HG03558 (cell line): ENCODE results near the gene ALDH3B1.

Experiments
- ATAC-seq: cut with Tn5 transposase; IDR thresholded peaks from one replicate; pipeline ENCODE4 v1.9.1; 2021; ENCODE audit warnings: moderate number of reproducible peaks; ENCODE audit not compliant: unreplicated experiment; ENCODE audit errors: extremely low read depth

The ALDH3B1 gene

DNA sequence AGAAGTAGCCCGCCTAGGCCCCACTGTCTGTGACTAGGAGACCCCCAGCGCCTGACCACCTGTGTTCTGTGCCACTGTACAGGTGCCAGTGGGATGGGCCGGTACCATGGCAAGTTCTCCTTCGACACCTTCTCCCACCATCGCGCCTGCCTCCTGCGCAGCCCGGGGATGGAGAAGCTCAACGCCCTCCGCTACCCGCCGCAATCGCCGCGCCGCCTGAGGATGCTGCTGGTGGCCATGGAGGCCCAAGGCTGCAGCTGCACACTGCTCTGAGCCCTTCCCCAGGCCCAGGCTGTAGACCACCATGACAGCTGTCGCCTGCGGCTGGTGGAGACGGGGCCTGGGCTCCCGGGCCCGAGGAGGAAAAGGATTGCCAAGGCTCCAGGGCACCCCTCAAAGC lies 17.5 kb downstream of the ALDH3B1 start:
- no peak for ATAC-seq

GRCh38 chr11:68028802-68029545 lies 18.8 kb downstream of the ALDH3B1 start:
- ATAC-seq: no peak

DNA sequence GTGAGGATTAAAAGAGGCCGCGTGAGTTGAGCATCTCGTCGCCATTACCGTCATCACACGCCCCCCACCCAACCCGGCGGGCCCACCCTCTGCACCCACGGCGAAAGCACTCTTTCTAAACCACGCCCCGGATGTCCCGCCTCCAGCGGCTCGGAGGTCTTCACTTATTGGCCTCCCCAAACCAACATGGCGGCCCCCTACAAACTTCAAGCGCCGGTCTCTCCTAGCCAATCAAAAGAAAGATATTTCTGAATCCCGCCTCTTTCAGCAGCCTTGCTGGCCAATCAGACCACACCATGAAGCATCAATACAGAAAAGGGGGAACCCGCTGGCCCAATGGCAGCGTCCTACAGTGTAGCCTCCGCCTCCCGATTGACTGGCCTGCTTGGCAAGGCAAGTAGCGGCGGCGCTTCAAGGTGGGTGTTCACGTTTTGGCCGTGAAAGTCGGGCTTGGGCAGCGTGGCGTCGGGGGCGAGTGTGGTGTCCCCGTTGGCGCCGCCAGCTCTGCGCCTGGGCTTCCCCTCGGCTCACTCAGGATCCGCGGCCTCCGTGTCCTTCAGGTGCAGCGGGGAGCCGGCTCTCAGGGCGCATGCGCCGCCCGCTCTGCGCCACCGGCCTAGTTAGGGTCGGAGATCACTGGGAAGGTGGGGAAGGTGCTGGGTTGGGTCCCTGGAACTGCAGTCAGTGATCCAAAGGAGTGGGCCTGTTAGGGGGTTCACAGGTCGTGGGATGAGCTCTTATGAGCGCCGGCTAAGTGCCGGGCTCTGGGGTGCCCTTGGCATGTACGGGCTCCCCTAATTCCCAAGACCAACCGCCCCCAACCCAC lies 20.4 kb downstream of the ALDH3B1 start, which contains the start of gene NDUFS8:
NDUFS8 (plus strand) TSS at position 364 of the 826 bp plus-strand sequence. CDS start 1,471 bp downstream, outside the sequence.
- peak; percentile 69 for ATAC-seq

DNA sequence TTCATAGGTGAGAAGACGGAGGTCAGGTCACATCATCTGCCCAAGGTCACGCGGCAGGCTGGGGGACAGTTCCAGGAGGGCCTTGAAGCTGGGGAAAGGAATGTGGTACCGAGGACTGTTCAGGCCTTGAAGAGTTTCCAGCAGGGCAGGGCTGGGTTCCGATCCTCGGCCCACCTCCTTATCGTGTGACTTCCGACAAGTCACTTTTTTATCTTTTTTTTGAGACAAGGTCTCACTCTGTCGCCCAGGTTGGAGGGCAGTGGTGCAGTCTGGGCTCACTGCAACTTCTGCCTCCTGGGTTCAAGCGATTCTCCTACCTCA lies 21.0 kb downstream of the ALDH3B1 start:
- no peak for ATAC-seq

- ATAC-seq: no peak
Measured at GRCh38 chr11:68032003-68032402, 21.9 kb downstream of the ALDH3B1 start.

- no peak for ATAC-seq
Measured at GRCh38 chr11:68032997-68033707, 23.0 kb downstream of the ALDH3B1 start.

DNA sequence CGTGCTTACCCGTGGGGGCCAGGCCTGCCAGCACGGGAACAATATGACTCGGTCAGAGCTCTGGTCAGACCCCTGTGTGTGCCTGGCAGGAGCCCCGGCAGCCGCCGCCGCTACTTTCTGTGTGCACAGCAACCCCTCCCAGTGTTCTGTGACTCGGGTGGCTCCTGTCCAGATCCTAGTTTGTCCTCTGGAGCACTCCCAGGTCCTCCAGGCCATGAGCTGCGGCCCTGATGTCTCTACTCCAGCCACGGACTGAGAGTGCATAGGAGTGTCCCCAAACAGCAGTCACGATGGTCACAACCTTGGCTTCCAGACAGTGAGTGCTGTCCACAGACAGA lies 23.6 kb downstream of the ALDH3B1 start:
- ATAC-seq: no peak

DNA sequence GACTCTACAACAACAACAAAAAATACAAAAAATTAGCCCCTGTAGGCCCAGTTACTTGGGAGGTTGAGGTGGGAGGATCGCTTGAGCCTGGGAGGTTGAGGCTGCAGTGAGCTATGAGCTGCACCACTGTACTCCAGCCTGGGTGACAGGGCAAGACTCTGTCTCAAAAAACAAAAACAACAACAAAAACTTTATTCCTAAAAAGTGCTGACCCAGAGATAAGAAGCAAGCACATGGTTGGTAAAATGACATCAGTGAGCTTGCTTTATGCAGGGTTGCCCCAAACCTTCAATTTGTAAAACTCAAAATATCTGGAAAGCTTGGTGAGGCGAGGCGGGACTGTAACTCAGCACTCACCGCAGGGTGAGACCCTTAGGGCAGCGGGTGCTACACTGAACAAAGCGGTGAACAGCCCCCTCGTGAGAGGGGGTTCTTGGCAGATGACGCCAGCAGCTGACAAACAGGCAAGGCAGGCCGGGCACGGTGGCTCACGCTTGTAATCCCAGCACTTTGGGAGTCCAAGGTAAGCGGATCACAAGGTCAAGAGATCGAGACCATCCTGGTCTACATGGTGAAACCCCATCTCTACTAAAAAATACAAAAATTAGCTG lies 25.2 kb downstream of the ALDH3B1 start:
- ATAC-seq: no peak

GRCh38 chr11:68036141-68036716 lies 26.1 kb downstream of the ALDH3B1 start:
- no peak for ATAC-seq

- ATAC-seq: no peak
Measured at GRCh38 chr11:68036717-68037239, 26.7 kb downstream of the ALDH3B1 start.

DNA sequence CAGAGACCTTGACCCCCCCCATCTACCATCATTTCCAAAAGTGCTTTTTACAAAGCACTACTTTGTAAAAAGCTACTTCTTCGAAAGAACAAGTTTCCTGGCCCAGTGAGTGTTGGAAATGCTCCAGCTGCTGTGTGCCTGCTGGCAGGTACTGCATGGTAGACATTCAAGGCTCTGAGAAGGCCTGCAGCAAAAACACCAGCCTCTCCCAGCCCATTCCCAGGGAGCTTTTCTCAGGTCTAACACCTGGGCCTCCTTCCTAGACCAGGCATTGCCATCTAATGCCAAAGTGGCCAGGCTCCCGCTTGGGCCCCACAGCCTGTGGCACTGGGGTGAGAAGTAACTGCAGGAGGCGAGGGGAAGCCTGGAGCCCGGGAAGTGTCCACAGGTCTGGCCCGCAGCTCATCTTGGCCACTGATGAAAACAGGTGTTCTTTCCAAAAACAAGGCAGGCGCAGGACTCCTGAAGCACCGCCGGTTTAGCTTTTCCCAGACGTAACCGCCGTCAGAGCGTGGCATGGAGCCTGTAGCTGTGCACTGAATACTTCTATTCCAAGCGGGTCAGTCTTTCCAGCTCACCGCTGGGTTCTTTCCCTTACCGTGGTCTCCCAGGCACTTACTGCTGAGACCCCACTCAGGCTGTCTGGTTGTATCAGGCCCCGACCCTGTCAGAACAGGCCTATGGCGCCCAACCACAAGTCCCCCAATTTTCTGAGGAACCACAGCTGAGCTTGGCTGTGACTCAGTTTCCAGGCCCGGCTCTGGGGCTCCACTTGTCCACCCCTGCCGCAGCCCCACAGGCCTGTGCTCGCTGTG lies 27.5 kb downstream of the ALDH3B1 start:
- ATAC-seq: no peak

- no peak for ATAC-seq
Measured at GRCh38 chr11:68038226-68038717, 28.1 kb downstream of the ALDH3B1 start.

DNA sequence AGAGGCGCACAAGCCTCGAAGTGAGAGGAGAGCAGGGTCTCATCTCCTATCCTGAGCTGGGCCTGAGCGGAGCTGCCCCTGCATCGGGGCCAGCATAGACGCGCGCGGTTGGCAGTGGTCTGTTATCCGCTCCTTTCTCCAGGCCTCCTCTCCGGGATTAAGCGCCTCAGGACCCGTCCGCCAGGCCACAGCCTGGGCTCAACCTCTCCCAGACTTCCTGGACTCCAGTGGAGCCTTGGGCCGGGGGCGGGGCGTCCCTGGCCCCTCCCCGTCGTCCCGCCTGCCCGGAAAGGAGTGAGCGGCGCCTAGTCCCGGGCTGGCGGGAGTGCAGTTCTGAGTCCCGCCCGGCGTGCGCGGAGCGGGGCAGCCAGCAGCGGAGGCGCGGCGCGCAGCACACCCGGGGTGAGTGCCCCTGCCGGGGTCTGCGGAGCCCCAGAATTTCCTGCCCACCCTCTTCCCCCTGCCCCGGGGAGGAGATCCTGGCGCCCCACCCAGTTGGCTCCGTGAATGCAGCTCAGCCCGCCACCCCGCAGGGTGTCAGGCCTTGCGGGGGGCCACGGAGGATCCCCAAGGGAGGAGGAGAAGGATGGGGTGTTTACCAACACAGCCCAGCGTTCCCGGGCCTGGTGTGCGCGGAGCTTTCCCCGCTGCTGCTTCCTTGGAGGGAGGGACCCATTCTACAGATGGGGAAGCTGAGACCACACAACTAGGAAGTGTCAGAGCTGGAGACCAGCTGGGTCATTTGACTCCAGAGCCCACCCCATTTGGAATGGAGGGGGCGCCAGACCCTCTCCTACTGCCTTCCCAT lies 28.8 kb downstream of the ALDH3B1 start, which contains the start of gene TCIRG1:
TCIRG1 (plus strand) TSS at position 308 of the 808 bp plus-strand sequence. CDS start 2,247 bp downstream, outside the sequence.
- no peak for ATAC-seq

DNA sequence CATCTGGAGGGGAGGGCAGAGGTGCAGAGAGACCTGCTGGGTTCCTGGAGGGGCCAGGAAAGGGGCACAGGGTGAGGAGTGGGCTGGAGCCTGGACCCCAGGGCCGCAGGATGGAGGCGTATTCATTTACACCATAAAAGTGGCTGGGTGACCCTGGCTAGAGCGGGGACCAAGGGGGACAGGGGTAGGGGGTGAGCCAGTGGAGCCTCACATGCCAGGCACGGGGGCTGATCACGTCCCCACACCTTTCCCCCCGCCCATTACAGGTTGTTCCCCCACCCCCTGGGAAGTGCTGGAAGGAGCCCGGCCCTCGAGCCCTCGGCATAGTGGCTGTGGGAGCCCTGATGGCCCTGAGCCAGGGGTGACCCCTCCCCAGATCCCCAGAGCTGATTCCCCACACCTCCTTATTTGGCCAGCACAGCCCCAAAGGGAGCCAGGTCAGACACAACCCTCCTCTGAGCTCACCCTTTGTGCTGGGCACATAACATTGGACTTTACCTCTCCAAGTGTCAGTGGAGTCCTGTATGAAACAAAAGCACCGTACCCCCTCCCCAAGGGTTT lies 29.5 kb downstream of the ALDH3B1 start:
- ATAC-seq: no peak

- ATAC-seq: no peak
Measured at GRCh38 chr11:68040101-68040956, 30.2 kb downstream of the ALDH3B1 start.

DNA sequence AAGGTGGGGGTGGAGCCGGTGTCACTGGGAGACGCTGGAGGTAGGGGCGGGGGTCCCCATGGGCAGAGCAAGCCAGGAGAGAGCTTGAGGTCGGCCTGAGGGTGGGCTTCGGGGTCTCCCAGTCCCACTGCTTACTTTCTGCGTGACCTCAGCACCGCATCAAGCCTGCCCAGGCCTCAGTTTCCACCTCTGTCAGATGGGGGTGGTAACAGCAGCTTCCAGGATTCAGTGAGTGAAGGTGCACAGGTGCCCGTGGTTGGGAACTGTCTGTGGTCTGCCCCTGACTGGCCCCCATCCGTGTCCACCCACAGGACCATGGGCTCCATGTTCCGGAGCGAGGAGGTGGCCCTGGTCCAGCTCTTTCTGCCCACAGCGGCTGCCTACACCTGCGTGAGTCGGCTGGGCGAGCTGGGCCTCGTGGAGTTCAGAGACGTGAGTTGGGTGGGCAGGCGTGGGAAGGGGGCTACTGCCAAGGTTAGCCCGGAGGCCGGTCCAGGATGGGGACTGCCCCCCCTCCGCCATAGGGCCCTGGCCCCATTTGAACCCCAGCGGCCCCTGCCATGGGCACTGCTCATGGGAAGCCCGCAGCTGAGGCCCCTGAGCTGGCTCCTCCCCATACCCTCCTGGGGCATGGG lies 30.9 kb downstream of the ALDH3B1 start:
- ATAC-seq: no peak
